22Rv1 (cell line): ENCODE results near the gene ZCCHC2.

Source experiments
- H3K27ac ChIP-seq: fragments of 450-650 bp; 2 replicates; pipeline ENCODE4 v1.5.1; 2017
- CTCF ChIP-seq: fragments of 450-650 bp; IDR thresholded peaks from 2 replicates; pipeline ENCODE4 v1.5.1; 2017; ENCODE audit warnings: mild to moderate bottlenecking
- ZFX ChIP-seq: fragments of 450-650 bp; IDR thresholded peaks from 2 replicates; pipeline ENCODE4 v1.6.1; 2017; ENCODE audit warnings: antibody characterized with exemption, borderline replicate concordance

Gene ZCCHC2

GRCh38 chr18:62578980-62579511 lies 56.2 kb downstream of the ZCCHC2 start:
- no peak for TF ChIP-seq ZFX
- TF ChIP-seq CTCF, result no peak
- H3K27ac ChIP-seq, result no peak overlapping the region

DNA sequence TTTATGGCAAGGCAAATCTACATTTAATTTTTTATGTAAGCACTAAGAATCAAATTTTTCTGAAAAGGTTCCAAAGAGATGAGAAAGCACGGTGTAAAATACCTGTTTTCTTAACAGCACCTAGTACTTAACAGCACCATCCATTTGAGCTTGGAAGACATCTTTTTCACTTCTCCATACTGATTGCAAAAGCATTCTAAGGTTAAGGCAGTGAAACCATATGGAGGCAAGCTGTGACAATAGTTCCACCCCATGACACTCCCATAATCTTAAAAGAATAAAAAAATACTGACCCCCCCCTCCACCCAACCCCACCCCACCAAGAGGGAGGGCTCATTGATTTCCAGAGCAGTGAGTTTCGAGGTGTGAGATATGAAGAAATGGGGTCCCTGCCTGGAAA lies 60.6 kb downstream of the ZCCHC2 start:
- TF ChIP-seq CTCF, result no peak
- no peak for TF ChIP-seq ZFX
- H3K27ac ChIP-seq, result 0 out of 2 replicates have a peak overlapping the region, but pooled peaks have one; percentile 5

- no peak for TF ChIP-seq ZFX
- peak; percentile 92 for TF ChIP-seq CTCF
- H3K27ac ChIP-seq, result no peak overlapping the region
These were observed 61.7 kb downstream of the ZCCHC2 start for GRCh38 chr18:62584241-62585120.

DNA sequence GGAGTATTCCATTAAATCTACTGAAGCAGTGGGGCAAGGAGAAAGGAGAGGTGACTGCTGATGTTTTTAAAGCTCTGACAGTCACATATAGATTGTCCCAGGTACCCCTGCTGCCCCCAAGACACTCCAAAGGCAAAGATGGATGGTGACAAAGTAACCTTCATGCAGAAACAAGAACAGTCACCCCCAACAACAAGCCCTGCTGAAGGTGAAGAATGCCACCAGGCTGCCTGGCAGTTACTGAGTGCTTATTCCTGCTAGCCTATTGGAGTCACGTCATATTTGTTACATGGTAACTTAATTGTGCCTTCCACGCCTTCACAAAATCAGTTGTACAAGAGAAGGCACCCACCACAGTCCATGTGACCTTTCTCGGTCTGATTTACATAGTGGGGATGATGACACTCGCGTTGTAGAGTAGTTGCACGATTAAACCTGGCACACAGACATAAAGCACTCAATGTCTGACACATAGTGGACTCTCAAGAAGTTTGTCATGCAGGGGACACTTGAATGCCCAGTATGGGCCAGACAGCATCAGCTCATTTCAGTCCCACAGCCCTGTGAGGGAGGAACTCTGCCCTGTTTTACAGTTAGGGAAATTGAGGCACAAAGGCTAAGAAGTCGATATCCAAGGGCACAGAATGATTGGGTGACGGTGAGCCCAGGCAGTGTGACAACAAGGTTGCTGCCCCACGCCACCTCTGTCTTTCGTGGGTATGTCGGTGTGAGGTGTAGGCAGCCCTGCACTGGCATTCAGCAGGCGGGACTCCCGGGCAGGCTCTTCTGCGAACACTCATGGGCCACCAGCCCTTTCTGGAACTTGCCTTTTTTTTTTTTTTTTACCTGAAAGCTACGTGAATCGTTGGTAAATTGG lies 62.7 kb downstream of the ZCCHC2 start:
- TF ChIP-seq ZFX (no peak), CTCF (no peak)
- no peak overlapping the region for H3K27ac ChIP-seq

GRCh38 chr18:62586151-62586774 lies 63.4 kb downstream of the ZCCHC2 start:
- TF ChIP-seq ZFX (no peak), CTCF (peak; percentile 93)

GRCh38 chr18:62586781-62587487 lies 64.1 kb downstream of the ZCCHC2 start:
- TF ChIP-seq CTCF (no peak), ZFX (no peak)
- H3K27ac ChIP-seq, result no peak overlapping the region

More at GRCh38 chr18:62586151-62586774, 63.4 kb downstream of the ZCCHC2 start:
- H3K27ac ChIP-seq, result no peak overlapping the region
